SW 1271 (cell line): ENCODE measurements around the gene RELB.
A peak's percentile ranks its signal among the peaks of the same experiment; 100 is the strongest.

Experiments
- DNase-seq, 2 experiments: peaks; one replicate each; lab custom pipeline; 2025; lab: John Stamatoyannopoulos, UW

Gene RELB

GRCh38 chr19:45059258-45059965 is 58.1 kb downstream of the RELB start:
- DNase-seq, result peak in 1 of 2 experiments; percentile 43

DNA sequence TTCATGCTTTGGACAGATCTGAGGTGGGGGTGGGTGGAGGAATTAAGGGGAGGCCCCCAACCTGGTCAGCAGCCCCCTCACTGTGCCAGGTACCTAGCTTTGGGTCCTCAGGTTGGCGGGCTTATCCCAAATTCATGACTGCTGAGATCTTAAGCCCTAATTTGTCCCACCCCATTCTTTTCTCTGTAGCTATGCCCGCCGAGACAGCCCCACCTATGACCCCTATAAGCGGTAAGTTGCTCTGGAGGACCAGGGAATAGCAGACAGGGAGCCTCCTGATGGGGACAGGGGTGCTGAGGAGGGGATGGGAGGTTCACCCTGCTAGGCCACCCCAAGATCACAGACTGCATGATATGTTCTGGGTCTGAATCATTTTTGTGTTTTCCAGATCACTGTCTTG is 60.7 kb downstream of the RELB start:
- no peak for DNase-seq

- DNase-seq, result no peak
Measured at GRCh38 chr19:45063851-45064801, 62.9 kb downstream of the RELB start.

DNA sequence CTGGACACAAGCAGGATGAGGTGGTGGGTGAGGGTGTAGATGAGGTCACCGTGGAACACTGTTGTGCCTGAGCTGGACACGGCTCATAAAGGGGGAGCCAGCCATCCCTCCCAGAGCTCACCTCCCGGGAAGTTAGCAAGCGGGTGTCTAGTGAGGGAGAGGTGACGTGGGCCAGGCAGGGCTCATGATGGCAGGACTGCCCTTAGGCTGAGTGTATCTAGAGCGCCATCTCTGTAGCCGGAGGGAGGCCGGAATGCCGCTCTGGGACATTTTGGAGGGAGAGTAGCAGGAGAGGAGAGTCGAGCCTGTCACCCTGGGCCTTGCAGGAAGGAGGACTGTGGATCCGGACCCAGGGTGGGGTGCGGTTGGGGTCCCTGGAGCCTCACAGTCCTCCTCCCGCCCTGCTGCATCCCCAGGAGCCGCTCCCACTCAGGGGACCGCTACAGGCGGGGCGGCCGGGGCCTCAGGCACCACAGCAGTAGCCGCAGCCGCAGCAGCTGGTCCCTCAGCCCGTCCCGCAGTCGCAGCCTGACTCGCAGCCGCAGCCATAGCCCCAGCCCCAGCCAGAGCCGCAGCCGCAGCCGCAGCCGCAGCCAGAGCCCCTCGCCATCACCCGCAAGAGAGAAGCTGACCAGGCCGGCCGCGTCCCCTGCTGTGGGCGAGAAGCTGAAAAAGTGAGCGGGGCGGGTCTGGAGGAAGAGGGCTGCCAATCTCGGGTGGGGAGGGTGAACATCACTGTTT is 65.8 kb downstream of the RELB start:
- DNase-seq, result no peak

- no peak for DNase-seq
Measured at GRCh38 chr19:45068041-45068440, 66.8 kb downstream of the RELB start.

DNA sequence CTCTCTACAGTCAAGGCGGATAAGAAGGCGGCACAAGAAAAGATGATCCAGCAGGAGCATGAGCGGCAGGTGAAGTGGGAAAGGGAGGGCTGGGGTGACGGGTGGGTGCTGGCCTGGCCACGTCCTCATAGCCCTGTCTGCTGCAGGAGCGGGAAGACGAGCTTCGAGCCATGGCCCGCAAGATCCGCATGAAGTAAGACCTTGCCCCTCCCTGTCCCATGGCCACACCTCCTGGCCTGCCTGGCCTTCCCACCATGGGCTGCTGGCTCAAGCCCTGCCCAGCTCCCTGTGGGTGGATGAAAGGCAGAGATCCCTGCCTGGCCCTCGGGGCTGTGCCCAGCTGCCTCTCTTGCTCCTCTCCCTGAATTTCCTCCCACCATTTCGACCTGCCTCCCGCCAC is 67.8 kb downstream of the RELB start:
- DNase-seq, result no peak

DNA sequence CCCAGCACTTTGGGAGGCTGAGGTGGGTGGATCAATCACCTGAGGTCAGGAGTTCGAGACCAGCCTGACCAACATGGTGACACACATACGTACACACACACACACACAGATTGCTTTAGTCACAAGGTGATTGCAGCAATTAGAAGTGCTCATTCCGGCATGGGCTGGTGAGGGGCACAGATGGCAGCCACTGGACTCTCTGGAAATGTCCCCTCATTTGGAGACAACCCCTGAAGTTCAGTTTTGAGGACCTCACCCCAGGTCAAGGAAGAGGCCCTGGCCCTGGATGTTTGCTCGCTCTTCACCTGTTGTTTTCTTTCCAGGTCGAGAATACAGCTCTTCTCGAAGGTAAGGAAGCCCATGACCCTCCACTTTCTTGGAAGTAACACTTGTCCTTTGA is 69.0 kb downstream of the RELB start:
- DNase-seq, result no peak

- DNase-seq, result no peak
Measured at GRCh38 chr19:45070861-45071544, 69.7 kb downstream of the RELB start.

GRCh38 chr19:45071545-45071938 is 70.3 kb downstream of the RELB start:
- DNase-seq, result no peak

- no peak for DNase-seq
Measured at GRCh38 chr19:45071969-45072790, 70.9 kb downstream of the RELB start.

DNA sequence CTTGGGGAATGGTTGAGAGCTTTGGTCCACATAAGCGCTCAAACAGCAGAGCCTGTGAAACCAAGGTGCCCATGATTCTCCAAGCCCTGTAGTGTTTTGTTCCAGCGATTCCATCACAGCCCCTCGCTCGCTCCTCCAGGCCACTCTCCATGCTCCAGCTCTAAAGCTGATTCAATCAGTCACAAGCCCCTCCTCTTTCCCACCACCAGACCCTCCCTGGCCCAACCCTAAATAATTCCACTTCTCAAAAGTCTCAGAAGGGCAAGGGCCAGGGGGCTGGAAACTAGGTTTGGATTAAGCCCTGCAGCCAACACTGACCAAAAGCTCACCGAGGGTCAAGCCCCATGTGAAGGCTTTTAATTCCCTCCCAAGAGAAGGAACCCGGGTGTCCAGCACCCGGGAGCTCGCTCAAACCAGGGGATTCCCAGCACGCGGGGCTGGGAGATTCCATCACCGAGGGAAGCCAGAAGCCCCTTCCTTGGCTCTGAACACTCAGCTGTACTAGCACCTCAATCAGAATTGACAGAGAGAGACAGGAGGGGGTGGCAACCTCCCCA is 73.6 kb downstream of the RELB start:
- no peak for DNase-seq

GRCh38 chr19:45075301-45076028 is 74.2 kb downstream of the RELB start:
- no peak for DNase-seq

DNA sequence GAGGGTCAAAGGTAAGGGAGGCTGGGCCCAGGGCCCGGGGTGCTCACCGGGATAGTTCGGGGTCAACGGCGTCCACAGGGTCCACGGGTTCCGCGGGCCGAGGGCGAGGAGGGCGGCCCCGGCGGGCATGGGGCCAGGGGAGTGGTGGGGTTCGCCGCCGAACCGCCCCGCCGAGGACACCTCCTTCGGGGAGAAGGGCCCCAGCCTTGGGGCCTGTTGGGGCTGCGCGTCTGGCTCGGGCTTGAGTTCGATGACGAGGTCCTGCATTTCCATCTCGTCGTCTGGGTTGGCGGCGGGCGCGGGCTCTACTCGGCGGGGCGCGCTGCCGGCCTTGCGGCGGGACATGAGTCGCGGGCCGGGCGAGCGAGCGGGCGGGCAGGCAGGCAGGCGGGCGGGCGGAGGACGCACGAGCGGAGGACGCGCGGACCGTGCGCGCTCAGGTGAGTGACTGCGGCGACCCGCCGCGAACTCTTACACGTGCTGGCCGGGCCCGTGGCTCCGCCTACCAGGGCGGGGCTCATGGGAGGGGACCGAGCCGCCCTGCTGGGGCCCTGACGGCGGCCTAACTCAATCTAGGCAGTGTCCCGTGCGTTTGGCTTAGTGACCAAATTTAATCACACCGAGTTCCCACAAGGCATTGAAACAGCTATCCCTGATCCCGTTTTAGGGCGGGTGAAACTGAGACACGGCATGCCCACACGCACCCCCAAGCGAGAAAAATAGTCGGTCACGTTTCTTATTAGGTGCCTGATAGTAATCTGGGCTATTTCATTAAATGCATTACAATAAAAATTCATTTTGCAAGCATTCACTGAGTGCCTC is 75.0 kb downstream of the RELB start, which contains the start of gene ZNF296:
TSS of gene ZNF296 (minus strand) at position 450 of the 822 bp plus-strand sequence. CDS start at position 345, 105 bp downstream.
- DNase-seq, result no peak

DNA sequence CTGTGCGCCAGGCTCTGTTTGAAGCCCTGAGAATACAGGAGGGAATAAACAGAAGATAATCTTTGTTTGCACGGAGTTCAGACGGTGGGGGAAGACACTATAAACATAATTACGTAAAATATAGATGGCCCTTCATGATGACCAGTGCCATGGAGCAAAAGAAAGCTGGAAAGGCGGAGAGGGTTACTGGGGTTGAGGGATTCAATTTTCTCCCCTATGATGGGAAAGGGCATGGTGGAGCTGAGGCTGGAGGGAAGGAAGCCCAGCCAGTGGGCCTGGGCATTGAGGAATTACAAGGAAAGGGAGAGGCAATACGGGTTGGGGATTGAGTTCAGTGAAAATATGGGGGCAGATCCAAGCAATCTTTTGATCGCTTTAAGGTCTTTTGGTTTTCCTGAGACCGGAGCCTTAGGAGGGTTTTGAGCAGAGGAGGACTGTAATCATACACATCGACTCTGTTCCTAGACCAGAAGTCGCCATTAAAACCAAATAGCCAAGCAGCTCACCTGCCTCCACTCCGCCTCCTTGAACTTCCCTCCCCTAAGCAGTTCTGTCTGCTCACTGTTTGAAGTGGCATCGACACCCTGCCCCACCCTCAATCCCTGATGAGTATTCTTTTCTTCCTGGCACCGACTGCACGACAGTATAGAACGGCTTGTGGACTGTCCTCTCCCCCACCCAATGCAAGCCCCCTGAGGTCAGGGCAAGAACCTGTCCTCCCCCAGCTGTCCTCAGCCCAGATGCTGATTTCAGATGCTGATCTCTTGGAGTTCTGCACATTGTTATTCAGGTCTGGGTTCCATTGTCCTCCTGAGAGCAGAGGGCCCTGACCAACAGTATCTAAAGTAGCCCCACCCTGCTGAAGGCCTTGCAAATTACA is 75.8 kb downstream of the RELB start:
- no peak for DNase-seq

GRCh38 chr19:45078390-45079062 is 77.3 kb downstream of the RELB start:
- DNase-seq, result no peak

GRCh38 chr19:45079063-45079910 is 78.0 kb downstream of the RELB start, which contains the start of gene GEMIN7:
TSS of gene GEMIN7 (plus strand) at chr19:45079260. CDS start at chr19:45090115, 10,855 bp downstream.
- DNase-seq, result peak in 1 of 2 experiments; percentile 53
